H1 (cell line): Measurements from ENCODE around the gene CPD. TPM values are rescaled to one million over a fixed set of nuclear protein-coding genes. Genes with fewer than 3 reads are reported as not detected.

Source experiments
- GABPA ChIP-seq: IDR thresholded peaks from 2 replicates; pipeline ENCODE4 v1.6.1; 2011; ENCODE audit warnings: mild to moderate bottlenecking, low read length, moderate library complexity, borderline replicate concordance; ENCODE audit not compliant: insufficient read depth
- polyA plus RNA-seq, 7 experiments: library from polyadenylated mRNA; depleted of rRNA in 3 of 7; stranded (reverse) in 5 of 7; unstranded in 2 of 7; fragments of >200 nt in 5 of 7; fragments of 200-250 nt in 2 of 7; gene quantifications; 1 replicate in 5 of 7; 2 replicates in 1 of 7; 4 replicates in 1 of 7; pipeline versions ENCODE4 v1.2.1 to v1.2.3, GENCODE V29; 2011 to 2013; ENCODE audit warnings: missing spikeins in 2 of 7, mixed read lengths in 2 of 7
- total RNA-seq: library from RNA; stranded (reverse); fragmentation: NEBNext Ultra II Directional; extraction: Animal tissue kit (Norgen Biotek cat#: 25700); gene quantifications from 2 replicates; pipeline ENCODE4 v1.2.1, GENCODE V29; 2021

The CPD gene
- total and polyA plus RNA-seq, 2 of the 8 experiments (the other 6 are each of a cell fraction or from before 2014, with no cell fraction given) = 8.6 to 46.2 TPM

DNA sequence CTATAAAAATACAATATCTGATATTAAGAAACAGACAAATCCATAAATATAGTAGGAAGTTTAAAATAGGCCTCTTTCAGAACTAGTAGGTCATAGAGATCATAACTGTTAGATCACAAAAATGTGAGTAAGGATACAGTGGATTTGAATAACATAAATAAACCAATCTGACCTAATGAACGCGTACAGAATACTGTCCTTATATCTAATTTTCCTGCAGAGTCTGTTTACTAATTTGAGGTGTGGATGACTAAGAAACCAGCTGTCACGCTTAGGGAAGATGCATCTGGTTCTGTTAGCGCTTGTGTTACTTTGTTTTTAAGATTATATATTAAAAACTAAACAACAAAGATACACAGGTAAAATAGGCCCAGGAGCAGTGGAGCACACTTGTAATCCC, 14.8 kb downstream of the CPD start (continued):
- no peak for TF ChIP-seq GABPA
